Epithelial cell of esophagus (primary cell): ENCODE measurements around the gene RAD51B.

ENCODE experiments used
- DNase-seq: peaks from one replicate; pipeline ENCODE4 v3.0.0; 2010; ENCODE audit warnings: low read depth
- H3K4me3 ChIP-seq: 2 replicates; pipeline ENCODE4 v1.5.1; 2011; ENCODE audit warnings: mild to moderate bottlenecking, low read length, control low read depth
- TF ChIP-seq, protein P1 (sequence below): IDR thresholded peaks from 2 replicates; pipeline ENCODE4 v1.5.1; 2011; ENCODE audit warnings: low read depth, mild to moderate bottlenecking, low read length, control low read depth, inconsistent platforms; ENCODE audit not compliant: insufficient read depth; ENCODE audit errors: missing control alignments

The RAD51B gene

DNA sequence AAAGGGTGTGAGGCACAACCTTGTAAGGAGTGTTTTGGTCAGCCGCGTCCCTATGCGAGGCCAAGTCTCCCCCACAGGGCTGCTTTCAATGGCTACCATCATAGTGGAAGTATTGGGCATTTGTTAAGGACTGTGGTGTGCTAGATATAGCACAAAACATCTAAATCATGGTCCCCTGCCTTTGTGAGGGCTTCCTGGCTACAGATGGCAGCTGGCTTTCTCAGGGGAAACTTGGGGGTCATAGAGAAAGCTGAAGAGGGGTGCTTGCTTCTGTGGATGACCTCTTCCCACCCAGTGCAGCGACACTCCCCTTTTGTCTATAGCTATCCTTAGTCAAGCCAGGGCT, 657.5 kb downstream of the RAD51B start:
- H3K4me3 ChIP-seq, result no peak overlapping the region
- no peak for DNase-seq
- TF ChIP-seq, protein P1, sequence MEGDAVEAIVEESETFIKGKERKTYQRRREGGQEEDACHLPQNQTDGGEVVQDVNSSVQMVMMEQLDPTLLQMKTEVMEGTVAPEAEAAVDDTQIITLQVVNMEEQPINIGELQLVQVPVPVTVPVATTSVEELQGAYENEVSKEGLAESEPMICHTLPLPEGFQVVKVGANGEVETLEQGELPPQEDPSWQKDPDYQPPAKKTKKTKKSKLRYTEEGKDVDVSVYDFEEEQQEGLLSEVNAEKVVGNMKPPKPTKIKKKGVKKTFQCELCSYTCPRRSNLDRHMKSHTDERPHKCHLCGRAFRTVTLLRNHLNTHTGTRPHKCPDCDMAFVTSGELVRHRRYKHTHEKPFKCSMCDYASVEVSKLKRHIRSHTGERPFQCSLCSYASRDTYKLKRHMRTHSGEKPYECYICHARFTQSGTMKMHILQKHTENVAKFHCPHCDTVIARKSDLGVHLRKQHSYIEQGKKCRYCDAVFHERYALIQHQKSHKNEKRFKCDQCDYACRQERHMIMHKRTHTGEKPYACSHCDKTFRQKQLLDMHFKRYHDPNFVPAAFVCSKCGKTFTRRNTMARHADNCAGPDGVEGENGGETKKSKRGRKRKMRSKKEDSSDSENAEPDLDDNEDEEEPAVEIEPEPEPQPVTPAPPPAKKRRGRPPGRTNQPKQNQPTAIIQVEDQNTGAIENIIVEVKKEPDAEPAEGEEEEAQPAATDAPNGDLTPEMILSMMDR, result no peak

DNA sequence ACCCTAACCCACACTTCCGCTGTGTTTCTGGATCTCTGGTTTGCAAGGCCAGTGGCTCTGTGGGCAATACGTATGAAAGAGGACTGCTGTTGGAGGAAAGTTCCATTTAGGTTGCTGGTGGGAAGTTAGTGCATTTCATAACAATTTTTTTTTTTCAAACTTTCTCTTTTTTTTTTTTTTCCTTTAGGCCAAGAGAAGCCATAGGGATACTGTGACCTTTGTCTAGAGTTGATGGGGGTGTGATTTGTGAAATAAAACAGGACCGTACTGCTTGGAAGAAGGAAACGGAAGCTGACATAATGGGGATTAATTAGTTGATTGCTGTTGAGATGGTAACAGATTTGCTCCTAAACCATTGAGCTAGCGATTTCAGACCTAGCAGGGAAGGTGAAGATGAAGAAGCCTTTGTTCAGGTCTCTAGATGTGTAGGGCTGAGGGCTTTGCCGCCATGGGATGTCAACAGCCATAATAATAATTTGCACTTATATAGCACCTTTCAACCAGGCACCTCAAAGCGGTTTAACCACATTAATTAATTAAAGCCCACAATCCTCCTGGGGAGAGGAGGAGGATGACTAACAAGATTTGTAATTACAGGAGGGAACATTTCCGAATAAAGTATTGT, 658.0 kb downstream of the RAD51B start:
- TF ChIP-seq, protein P1, result no peak
- no peak for DNase-seq
- H3K4me3 ChIP-seq, result no peak overlapping the region

DNA sequence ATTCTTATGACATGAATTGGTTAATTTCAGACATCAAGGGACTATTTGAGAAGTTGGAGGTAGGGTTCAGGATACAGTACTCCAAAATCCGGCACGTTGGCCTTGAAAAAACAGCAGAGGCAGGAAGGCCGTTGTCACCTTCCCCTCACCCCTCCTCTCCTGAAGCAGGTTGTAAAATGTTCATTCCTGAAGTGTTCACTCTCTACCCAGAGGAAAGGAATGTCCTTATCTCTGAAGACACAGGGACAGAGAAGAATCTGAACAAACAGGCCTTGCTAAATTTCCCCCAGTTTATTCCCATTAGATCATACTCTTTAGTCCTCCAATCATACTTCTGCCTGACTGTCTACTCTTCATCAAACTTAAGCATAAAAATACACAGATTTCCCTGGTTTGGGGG, 659.7 kb downstream of the RAD51B start:
- DNase-seq, result no peak

DNA sequence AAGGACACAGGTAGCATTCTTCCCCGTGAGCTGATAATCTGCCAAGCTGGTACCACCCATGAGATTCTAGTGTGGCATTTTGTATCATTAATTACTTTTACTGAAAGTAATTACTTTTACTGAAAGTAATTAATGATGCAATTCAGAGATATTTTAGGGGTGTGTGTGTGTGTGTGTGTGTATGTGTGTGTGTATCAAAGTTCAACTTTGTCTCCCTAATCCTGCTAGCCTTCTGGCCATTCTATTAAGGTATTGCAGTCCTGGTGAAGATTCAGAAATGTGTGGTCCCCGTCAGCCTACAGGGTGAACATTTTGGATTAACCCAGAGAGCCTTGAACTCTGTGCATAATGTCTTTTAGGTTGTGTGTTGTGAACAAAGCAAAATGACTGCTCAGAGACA, 662.4 kb downstream of the RAD51B start:
- no peak for DNase-seq
- no peak overlapping the region for H3K4me3 ChIP-seq
- TF ChIP-seq, protein P1, result no peak

More for the DNA sequence above, 659.7 kb downstream of the RAD51B start:
- no peak overlapping the region for H3K4me3 ChIP-seq
- TF ChIP-seq, protein P1, result no peak

DNA sequence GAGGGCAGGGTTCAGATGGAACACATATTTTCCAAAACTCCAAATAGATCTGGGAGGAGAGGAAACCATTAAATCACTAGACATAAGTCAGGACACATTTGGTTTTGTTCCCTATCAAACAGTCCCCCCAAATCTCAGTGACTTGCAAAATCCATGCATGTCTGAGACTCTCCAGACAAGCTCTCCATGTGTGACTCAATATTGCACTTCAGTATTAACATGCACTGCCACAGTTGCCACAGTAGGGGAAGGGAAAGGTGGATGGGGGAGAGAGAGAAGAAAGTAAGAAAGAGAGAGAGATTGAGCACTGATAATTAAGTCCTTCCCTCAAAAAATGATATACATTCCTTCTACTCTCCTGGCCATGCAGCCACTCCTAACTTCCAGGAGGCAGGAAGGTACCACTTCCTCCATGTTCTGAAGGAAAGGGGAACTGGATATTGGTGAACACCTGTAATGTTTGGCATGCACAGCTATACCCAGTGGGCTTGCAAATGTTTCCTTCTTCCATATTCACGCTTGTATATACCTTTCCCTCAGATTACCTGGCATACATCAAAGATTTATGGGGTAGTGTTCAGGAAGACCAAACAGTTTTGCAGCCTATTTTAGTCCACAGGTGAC, 663.3 kb downstream of the RAD51B start:
- DNase-seq, result no peak
- TF ChIP-seq, protein P1, result no peak
- no peak overlapping the region for H3K4me3 ChIP-seq

DNA sequence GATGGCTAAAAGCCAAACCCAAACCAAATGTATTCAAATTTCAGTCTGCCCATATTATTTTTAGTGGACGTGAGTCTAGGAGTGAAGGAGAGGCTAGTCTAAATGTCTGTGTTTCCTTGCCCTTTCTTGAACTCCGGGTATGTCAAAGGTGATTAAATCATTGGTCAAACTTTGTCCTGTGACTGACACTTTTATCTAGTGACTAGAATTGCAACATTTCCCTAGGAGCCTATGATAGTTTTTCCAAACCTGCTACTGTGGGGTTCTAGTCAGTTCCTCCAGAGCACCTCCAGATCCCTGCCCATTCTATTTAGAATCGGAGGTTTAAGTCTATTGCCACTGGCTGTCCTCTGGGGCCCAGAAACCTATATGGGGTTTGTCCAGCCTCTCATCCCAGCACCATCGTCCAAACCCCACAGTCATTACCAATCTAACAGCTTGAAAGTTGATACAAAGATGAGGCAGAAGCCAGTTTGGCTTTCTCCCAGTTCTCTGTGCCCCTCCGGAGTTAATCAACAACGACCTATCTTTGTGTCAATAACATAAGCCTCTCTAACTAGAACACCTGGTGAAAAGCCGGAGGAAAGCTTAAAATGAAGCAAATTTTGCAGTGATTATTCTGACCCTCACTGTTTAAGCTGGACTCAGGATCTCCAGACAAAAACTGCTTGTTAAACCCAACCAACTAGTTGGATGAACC, 666.6 kb downstream of the RAD51B start:
- DNase-seq, result no peak
- TF ChIP-seq, protein P1, result no peak
- H3K4me3 ChIP-seq, result no peak overlapping the region

DNA sequence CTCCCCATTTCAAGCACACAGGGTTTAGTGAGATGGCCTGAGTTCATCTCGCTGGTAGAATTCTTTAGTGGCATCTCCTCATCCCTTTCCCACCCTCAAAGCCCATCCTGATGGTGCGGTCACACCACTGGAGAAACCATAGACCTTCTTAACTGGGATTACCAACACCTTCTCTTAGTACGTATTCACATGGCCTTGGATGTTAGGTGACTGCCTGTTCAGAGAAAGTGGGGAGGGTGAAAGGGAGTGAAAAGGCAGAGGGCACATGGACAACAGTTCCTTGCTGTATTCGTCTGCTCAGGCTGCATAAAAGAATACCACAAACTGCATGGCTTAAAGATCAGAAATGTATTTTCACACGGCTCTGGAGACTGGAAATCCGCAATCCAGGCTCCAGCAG, 667.2 kb downstream of the RAD51B start:
- DNase-seq, result no peak
- H3K4me3 ChIP-seq, result no peak overlapping the region
- TF ChIP-seq, protein P1, result no peak
